ACC112 (cell line): Measurements from ENCODE around the gene NKAPL.
A peak's percentile ranks its signal among the peaks of the same experiment; 100 is the strongest.

ENCODE experiments used
- H2AFZ ChIP-seq: fragments of 200-600 bp; sonication (generic); one replicate; pipeline ENCODE4 v1.6.0; 2017; ENCODE audit warnings: antibody characterized with exemption, low read length; ENCODE audit not compliant: unreplicated experiment
- H3K27ac ChIP-seq: fragments of 200-600 bp; sonication (generic); 2 replicates; pipeline ENCODE4 v1.5.1; 2014; ENCODE audit warnings: low read depth, mild to moderate bottlenecking, antibody characterized with exemption, low read length, moderate library complexity
- H3K27me3 ChIP-seq: fragments of 200-600 bp; sonication (generic); 2 replicates; pipeline ENCODE4 v1.6.1; 2014; ENCODE audit warnings: mild to moderate bottlenecking, antibody characterized with exemption, low read length, moderate library complexity, mixed read lengths; ENCODE audit not compliant: insufficient read depth
- H3K36me3 ChIP-seq: fragments of 200-600 bp; sonication (generic); 2 replicates; pipeline ENCODE4 v1.6.1; 2016; ENCODE audit warnings: mild to moderate bottlenecking, antibody characterized with exemption, low read length, moderate library complexity, mixed read lengths; ENCODE audit not compliant: insufficient read depth
- H3K4me1 ChIP-seq: fragments of 200-600 bp; sonication (generic); one replicate; pipeline ENCODE4 v1.6.1; 2016; ENCODE audit warnings: low read length, mixed read lengths; ENCODE audit not compliant: insufficient read depth, unreplicated experiment, control insufficient read depth
- H3K4me3 ChIP-seq: fragments of 200-600 bp; sonication (generic); 2 replicates; pipeline ENCODE4 v1.5.1; 2014; ENCODE audit warnings: mild to moderate bottlenecking, low read depth, low read length
- H3K79me2 ChIP-seq: fragments of 200-600 bp; sonication (generic); one replicate; pipeline ENCODE4 v1.6.0; 2016; ENCODE audit warnings: low read length; ENCODE audit not compliant: control insufficient read depth, unreplicated experiment, insufficient read depth

Gene NKAPL

DNA sequence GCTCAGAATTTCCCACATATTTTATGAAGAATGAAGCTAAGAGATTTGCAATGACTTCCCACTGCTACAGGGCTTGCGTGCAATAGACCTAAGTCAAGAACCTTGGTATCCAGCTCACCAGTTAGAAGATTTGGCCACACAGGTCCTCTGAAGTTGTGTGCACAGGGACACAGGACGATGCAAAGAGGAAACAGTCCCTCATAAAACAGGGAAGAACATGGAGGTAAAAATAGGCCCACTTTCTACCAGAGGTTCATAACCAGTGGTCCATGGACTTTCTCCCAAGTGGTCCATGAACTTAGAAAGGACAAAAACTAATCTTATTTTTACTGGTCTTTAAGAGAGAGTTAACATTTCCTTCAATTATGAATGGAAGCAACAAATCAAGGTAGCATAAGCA is 8.3 kb upstream of the NKAPL start:
- no peak overlapping the region for H3K27ac ChIP-seq
- H3K27me3 ChIP-seq, result no peaks in the 10 kb centered on the region
- no peak overlapping the region for H2AFZ ChIP-seq
- H3K79me2 ChIP-seq, result peaks cover 12% of the 10 kb centered on the region
- H3K36me3 ChIP-seq, result peaks cover 10% of the 10 kb centered on the region; the same call in 1 of the 2 replicates
- H3K4me3 ChIP-seq, result peak overlapping the region; percentile 92
- peaks cover 25% of the 10 kb centered on the region for H3K4me1 ChIP-seq

DNA sequence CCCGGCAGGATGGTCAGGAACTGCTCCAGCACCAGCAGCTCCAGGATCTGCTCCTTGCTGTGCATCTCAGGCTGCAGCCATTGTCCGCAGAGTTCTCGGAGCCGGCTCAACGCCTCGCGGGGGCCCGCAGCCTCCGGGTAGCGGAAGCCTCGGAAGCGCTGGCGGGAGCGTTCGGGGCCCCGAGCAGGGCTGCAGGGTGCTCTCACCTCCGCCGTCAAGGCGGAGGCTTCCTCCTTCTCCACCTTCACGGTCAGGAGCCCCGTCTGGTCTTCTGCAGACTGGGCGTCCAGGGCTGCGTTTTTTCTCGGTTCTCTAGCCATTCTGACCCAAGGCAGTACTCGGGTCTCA is 7.5 kb upstream of the NKAPL start:
- peak overlapping the region; percentile 91 for H2AFZ ChIP-seq
- peaks cover 25% of the 10 kb centered on the region for H3K4me1 ChIP-seq
- H3K79me2 ChIP-seq, result peaks cover 12% of the 10 kb centered on the region
- H3K27me3 ChIP-seq, result no peaks in the 10 kb centered on the region
- peaks cover 5% of the 10 kb centered on the region; the same call in 1 of the 2 replicates for H3K36me3 ChIP-seq
- peak overlapping the region; percentile 92 for H3K4me3 ChIP-seq
- H3K27ac ChIP-seq, result no peak overlapping the region

DNA sequence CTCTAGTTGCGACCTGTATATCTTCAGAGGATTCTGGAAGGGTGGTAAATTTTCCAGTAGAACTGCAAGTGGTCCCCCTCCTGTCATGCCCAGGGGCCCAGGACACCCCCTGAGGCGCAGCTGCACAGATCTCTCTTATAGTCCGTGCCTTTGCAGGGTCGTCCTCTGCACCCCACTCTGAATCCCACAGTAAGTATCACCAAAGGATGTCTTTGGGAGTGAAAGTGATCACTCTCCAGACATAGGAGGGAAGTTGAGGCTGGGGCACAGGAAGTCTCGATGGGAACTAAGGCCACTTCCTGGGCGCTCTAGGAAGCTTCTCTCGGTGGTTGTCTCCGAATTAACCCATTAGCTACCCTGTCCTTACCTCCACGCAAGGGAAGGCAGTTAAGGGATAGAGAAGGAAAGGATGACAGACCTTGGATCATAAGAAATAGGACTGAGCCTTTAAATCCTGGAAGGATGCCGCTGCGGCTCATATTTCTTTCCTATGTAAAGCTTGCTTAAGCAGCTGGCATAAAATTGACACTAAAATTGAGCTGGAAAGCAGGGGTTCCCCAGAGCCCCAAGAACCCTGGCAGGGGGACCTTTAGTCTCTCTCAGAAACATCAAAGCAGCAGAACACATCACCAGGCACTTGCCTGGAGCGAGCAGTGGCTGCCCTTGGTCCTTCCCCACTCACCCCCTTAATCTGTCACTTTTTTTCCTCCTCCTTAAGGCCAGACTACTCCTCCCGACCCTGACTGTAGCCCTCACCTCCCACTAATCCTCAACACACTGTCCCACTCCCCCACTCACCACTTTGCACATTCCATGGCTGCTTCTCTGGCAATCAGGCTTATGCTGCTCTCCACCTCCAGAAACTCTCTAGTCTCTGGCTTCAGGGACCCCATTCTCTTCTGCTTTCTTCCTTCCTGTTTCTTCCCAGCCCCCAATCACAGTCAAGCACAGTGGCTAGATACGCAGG is 6.8 kb upstream of the NKAPL start, which contains the start of gene ZKSCAN4:
Gene ZKSCAN4 (minus strand): TSS at position 261 of the 967 bp plus-strand sequence. CDS start 289 bp downstream, outside the sequence.
- Histone ChIP-seq H3K27me3 (no peaks in the 10 kb centered on the region), H3K27ac (no peak within 1 kb of the TSS; the same call in 1 of the 2 replicates), H2AFZ (peak within 1 kb of the TSS; percentile 94), H3K4me1 (peaks cover 25% of the 10 kb centered on the region), H3K4me3 (peak within 1 kb of the TSS; percentile 92), H3K36me3 (no peaks in the 10 kb centered on the region), H3K79me2 (peaks cover 12% of the 10 kb centered on the region)

DNA sequence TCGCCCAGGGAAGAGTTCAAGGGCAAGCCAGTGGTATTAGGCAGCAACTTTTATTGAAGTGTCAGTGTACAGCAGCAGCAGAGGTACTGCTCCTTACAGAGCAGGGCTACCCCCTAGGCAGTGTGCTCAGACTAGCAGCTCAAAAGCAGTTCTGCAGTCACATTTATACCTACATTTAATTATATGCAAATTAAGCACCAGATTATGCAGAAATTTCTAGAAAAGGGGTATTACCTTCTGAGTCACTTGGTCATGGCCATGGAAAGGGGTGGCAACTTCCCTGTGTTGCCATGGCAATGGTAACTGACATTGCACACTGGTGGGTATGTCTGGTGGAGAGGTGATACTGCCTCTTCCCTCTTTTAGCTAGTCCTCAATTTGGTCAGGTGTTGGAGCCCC is 5.0 kb upstream of the NKAPL start:
- no peak overlapping the region for H3K27ac ChIP-seq
- no peaks in the 10 kb centered on the region for H3K27me3 ChIP-seq
- H2AFZ ChIP-seq, result peak overlapping the region; percentile 28
- H3K4me3 ChIP-seq, result no peak overlapping the region
- peaks cover 12% of the 10 kb centered on the region for H3K79me2 ChIP-seq
- no peaks in the 10 kb centered on the region for H3K36me3 ChIP-seq
- H3K4me1 ChIP-seq, result peaks cover 25% of the 10 kb centered on the region

DNA sequence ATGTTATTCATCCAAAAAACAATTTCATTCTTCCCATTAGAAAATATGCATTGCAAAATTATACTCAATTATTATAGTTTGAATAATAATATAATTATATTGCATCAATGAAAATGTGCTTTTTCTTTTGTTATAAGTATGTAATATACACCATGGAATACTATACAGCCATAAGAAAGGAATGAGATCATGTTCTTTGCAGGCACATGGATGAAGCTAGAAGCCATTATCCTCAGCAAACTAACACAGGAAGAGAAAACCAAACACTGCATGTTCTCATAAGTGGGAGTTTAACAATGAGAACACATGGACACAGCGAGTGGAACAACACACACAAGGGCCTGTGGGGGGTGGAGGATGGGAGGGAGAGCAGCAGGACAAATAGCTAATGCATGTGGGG is 2.1 kb upstream of the NKAPL start:
- H3K27ac ChIP-seq, result no peak overlapping the region
- no peak overlapping the region for H3K4me3 ChIP-seq

DNA sequence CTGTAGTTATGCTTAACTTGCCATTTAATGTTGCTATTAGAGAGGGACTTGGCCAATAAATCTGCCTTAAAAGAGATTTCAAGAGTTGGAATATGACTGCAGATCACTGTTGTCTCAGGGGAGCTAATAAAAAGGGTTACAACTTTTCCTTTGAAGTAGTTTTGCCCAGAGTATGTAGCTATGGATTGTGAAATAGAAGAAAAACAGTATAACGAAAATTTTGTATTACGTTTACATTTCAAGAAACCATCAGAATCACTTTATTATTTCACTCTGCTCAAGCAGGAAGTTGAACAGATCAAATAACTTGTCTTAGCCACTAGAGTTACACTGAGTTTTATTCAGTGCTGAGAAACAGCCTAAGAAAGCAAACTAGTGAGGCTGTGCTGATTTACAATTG is 4.8 kb downstream of the NKAPL start:
- no peak overlapping the region for H3K27ac ChIP-seq
- H3K36me3 ChIP-seq, result no peaks in the 10 kb centered on the region
- no peak overlapping the region for H3K4me3 ChIP-seq
- H2AFZ ChIP-seq, result peak overlapping the region; percentile 2
- H3K27me3 ChIP-seq, result no peaks in the 10 kb centered on the region
- H3K79me2 ChIP-seq, result peaks cover 13% of the 10 kb centered on the region
- H3K4me1 ChIP-seq, result peaks cover 14% of the 10 kb centered on the region

More for the DNA sequence above, 2.1 kb upstream of the NKAPL start:
- Histone ChIP-seq H3K79me2 (no peaks in the 10 kb centered on the region), H3K36me3 (no peaks in the 10 kb centered on the region), H2AFZ (no peak overlapping the region), H3K4me1 (peaks cover 20% of the 10 kb centered on the region), H3K27me3 (no peaks in the 10 kb centered on the region)

DNA sequence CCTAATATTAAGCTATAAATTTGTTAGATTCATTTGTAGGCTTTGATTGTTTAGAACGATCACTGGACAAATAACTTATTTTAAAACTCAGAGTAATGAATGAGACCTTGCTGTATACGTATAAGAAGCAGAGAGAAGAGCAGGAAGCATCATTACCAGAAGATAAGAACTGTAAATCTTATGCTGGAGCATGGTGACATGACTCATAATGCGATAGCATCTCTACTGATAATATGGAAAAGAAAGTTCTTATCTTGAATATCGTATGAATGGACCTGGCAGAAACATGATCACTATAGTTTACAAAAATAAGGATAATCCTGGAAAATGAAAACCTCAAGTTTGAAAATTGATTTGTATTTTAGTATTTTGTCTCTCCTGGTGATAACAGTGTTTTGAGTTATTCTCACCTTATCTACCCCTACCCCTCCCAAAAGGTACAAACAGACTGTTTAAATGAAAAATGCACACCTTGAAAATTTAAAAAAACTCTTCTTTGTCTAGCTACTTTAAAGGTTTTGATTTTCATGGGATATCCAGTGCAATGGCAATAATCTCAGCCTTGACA is 5.8 kb downstream of the NKAPL start:
- H3K79me2 ChIP-seq, result peaks cover 13% of the 10 kb centered on the region
- H3K27me3 ChIP-seq, result no peaks in the 10 kb centered on the region
- no peak overlapping the region for H3K27ac ChIP-seq
- no peak overlapping the region for H3K4me3 ChIP-seq
- peaks cover 18% of the 10 kb centered on the region for H3K4me1 ChIP-seq
- H3K36me3 ChIP-seq, result no peaks in the 10 kb centered on the region
- H2AFZ ChIP-seq, result peak overlapping the region; percentile 15

DNA sequence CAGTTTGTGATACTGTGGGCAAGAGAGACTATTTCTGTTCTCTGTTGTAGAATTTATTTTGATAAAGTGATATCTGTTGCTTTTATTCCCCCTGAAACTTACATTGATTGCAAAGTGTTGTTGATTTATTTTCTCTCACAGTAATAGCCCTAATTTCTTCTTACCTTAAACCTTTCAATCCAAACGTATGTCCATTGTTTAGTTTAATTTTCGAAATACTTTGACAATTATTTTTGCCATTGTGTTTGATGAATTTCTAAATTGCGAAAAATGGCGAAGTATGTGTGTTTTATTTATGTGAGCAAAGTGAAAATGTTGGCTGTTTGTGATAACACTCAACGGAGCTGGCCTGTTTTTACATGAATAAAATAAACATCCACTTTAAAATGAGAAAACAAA is 7.5 kb downstream of the NKAPL start:
- peaks cover 18% of the 10 kb centered on the region for H3K4me1 ChIP-seq
- peaks cover 25% of the 10 kb centered on the region for H3K79me2 ChIP-seq
- H3K27ac ChIP-seq, result peak overlapping the region; percentile 32
- H3K27me3 ChIP-seq, result no peaks in the 10 kb centered on the region
- peak overlapping the region; percentile 86 for H2AFZ ChIP-seq
- H3K36me3 ChIP-seq, result 0 out of 2 replicates have a peak, but pooled peaks cover 3% of the 10 kb centered on the region
- H3K4me3 ChIP-seq, result peak overlapping the region; percentile 85

DNA sequence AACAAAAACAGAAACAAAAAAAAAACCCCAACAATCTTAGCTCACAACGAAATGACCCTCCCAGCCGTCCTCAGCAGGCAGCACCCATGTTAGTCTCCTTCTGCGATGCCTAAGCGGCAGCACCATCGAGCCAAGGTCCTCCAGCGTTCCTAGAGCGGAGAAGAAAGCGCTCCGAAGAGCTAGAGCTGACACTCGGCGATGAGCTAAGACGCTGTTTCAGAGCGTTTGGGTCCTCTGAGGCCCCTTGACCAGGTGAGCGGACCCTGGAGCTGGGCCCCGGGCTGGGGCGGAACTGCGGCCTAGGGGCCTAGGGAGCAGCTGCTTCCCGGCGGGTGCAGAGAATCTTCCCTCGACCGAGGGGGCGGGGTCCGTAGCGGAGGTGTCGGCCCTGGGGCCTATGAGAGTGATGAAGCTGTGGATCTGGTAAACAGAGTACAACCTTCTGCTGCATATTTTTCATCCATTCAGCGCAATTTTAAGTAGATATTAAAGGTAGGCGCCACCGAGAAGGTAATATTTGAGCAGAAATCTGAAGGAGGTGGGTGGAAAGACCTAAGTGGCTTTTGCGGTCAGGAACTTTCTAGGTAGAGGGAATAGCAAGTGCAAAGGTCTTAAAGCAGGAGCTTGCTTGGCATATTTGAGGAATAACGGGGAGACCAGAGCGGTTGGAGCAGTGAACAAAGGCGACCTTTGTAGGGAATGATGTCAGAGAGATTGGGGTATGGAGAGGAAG is 8.0 kb downstream of the NKAPL start, which contains the start of gene ZSCAN26:
Gene ZSCAN26 (plus strand): TSS at position 182 of the 733 bp plus-strand sequence. CDS start 4,777 bp downstream, outside the sequence.
- H3K27ac ChIP-seq, result peak within 1 kb of the TSS; percentile 32
- no peaks in the 10 kb centered on the region for H3K27me3 ChIP-seq
- H3K79me2 ChIP-seq, result peaks cover 25% of the 10 kb centered on the region
- H2AFZ ChIP-seq, result peak within 1 kb of the TSS; percentile 86
- H3K4me1 ChIP-seq, result peaks cover 18% of the 10 kb centered on the region
- H3K4me3 ChIP-seq, result peak within 1 kb of the TSS; percentile 85
- H3K36me3 ChIP-seq, result 0 out of 2 replicates have a peak, but pooled peaks cover 3% of the 10 kb centered on the region

DNA sequence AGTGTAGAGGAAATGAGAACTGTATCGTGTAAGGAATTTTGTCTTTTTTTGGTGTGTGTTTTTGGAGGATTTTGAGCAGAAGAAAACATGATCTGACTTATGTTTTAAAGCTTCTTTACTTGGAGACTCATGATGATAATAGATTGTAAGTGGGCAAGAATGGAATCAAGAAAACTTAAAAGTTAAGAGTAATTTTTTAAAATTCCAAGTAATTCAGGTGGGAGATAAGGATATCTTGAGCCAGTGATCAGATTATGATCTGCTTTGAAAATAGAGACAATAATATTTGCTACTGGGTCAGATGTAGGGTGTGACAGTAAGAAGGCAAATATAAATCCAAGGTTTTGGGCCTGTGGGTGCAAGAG is 8.6 kb downstream of the NKAPL start:
- H3K27ac ChIP-seq, result peak overlapping the region; percentile 32
- peaks cover 18% of the 10 kb centered on the region for H3K4me1 ChIP-seq
- peak overlapping the region; percentile 86 for H2AFZ ChIP-seq

More for the DNA sequence above, 8.6 kb downstream of the NKAPL start:
- peaks cover 25% of the 10 kb centered on the region for H3K79me2 ChIP-seq
- H3K36me3 ChIP-seq, result 0 out of 2 replicates have a peak, but pooled peaks cover 3% of the 10 kb centered on the region
- no peaks in the 10 kb centered on the region for H3K27me3 ChIP-seq
- peak overlapping the region; percentile 85 for H3K4me3 ChIP-seq
